ENCODE results near the gene NCOA3. TPM values are rescaled to one million over a fixed set of nuclear protein-coding genes. Genes with fewer than 3 reads are reported as not detected.
A peak's percentile ranks its signal among the peaks of the same experiment; 100 is the strongest.

Gene NCOA3
- total RNA-seq, 3 donors from 2014 or later: 22.8 to 28.8 (median 24.7) TPM

DNA sequence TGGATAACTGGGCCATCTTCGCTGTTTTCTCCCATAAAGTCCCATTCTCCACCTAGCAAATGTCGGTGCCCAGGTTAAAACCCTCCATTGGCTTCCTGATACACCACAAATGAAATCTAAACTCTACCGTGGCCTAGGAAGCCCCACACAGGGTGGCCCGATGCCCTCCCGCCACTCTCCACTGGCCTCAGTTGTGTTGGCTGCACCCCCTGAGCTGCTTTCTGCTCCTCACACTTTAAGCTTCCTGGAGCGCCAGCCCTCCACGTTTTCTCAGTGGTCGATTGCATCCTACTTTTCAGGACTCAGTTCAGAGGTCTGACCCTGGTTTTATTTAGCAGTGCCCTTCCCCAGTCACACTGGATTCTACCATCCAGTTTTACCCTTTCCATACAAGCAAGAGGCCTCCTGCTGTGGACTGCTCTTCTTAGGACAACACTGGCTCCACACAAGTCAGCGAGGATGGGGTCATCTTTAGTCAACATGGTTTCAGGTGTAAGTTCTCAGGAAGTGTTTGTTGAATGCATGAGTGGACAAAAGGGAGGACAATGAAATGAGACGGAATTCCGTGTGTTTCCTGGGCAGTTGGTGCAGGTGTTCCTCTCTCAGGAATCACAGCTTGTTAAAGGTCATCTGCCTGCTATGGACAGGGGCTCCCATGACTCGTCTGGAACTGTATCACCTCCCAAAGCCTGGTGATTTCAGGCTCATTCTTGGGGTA lies 159.5 kb downstream of the NCOA3 start:
- H3K36me3 ChIP-seq (ENCODE audit: low read depth): no peaks in the 10 kb centered on the region
- no peak for DNase-seq
- no peak overlapping the region for H3K4me3 ChIP-seq
- intact Hi-C loops (cut with DNase I, micrococcal nuclease): loop anchor here in 1 of 2 donors (5.0 to 10.0 kb wide), 2 partner anchors 124 to 961 kb away; partner anchors contain the start of gene SULF2
- no peaks in the 10 kb centered on the region for H3K9me3 ChIP-seq
- TF ChIP-seq, protein P1, sequence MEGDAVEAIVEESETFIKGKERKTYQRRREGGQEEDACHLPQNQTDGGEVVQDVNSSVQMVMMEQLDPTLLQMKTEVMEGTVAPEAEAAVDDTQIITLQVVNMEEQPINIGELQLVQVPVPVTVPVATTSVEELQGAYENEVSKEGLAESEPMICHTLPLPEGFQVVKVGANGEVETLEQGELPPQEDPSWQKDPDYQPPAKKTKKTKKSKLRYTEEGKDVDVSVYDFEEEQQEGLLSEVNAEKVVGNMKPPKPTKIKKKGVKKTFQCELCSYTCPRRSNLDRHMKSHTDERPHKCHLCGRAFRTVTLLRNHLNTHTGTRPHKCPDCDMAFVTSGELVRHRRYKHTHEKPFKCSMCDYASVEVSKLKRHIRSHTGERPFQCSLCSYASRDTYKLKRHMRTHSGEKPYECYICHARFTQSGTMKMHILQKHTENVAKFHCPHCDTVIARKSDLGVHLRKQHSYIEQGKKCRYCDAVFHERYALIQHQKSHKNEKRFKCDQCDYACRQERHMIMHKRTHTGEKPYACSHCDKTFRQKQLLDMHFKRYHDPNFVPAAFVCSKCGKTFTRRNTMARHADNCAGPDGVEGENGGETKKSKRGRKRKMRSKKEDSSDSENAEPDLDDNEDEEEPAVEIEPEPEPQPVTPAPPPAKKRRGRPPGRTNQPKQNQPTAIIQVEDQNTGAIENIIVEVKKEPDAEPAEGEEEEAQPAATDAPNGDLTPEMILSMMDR (IDR thresholded peaks at IDR 0.05): no peak
- no peaks in the 10 kb centered on the region for H3K4me1 ChIP-seq (ENCODE audit: low read depth)
- no peak for ATAC-seq

- DNase-seq (no peak), ATAC-seq (no peak)
- intact Hi-C loops (cut with DNase I, micrococcal nuclease): loop anchor here in 1 of 2 donors (5.0 to 10.0 kb wide), 2 partner anchors 123 to 961 kb away; partner anchors contain the start of gene SULF2
- H3K36me3 ChIP-seq (ENCODE audit: low read depth): no peaks in the 10 kb centered on the region
- TF ChIP-seq, protein P1 (IDR thresholded peaks at IDR 0.05): no peak
- H3K9me3 ChIP-seq: no peaks in the 10 kb centered on the region
- H3K4me3 ChIP-seq: no peak overlapping the region
- no peaks in the 10 kb centered on the region for H3K4me1 ChIP-seq (ENCODE audit: low read depth)
Observed at GRCh38 chr20:47661714-47662113, 160.0 kb downstream of the NCOA3 start.

GRCh38 chr20:47662483-47663353 lies 161.0 kb downstream of the NCOA3 start:
- intact Hi-C loops (cut with DNase I, micrococcal nuclease): loop anchor here in 1 of 2 donors (5.0 to 10.0 kb wide), 2 partner anchors 122 to 960 kb away; partner anchors contain the start of gene SULF2
- H3K36me3 ChIP-seq (ENCODE audit: low read depth): no peaks in the 10 kb centered on the region
- TF ChIP-seq, protein P1 (IDR thresholded peaks at IDR 0.05): no peak

DNA sequence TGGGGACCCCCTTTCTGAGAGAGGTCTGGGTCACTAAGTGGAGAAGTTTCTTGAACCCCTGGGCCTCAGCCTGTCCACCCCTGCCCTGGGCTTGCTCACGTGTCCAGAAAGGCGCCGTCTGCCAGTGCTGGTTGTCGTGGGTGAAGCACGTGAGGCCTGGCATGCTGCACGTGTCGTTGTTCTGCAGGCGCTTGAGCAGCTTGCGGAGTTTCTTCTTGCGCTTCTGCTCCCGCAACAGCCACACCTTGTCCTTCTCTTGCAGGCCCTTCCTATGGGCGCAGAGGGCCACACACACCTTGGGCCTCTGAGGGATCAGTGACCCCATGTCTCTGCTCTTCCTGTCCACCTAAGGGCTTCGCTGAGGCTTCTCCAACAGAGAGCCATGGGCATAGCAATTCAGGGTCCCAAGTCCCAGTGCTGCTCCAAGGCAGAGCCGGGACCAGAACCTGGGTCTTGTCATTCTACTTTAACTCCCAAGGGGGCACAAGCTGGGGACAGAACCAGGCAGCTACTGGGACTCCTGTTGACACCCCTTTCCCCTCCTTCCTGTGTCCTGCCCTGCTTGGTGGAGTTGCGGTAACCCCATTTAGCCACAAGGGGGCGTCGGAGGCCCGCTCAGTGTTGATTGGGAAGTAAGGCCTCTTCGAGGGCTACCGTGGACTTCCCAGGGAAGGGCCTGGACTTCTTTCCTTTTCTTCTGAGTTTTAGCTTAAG lies 161.8 kb downstream of the NCOA3 start:
- no peaks in the 10 kb centered on the region for H3K36me3 ChIP-seq (ENCODE audit: low read depth)
- intact Hi-C loops (cut with DNase I, micrococcal nuclease): loop anchor here in 1 of 2 donors (5.0 to 10.0 kb wide), 2 partner anchors 121 to 959 kb away; partner anchors contain the start of gene SULF2
- peak; percentile 75 to 85 (median 78) for DNase-seq

More at GRCh38 chr20:47662483-47663353, 161.0 kb downstream of the NCOA3 start:
- ATAC-seq: no peak
- no peaks in the 10 kb centered on the region for H3K9me3 ChIP-seq
- H3K4me3 ChIP-seq: no peak overlapping the region
- DNase-seq: no peak
- H3K4me1 ChIP-seq (ENCODE audit: low read depth): no peaks in the 10 kb centered on the region

More for the DNA sequence above, 161.8 kb downstream of the NCOA3 start:
- TF ChIP-seq, protein P1 (IDR thresholded peaks at IDR 0.05): peak; percentile 95
- no peaks in the 10 kb centered on the region for H3K9me3 ChIP-seq
- no peaks in the 10 kb centered on the region for H3K4me1 ChIP-seq (ENCODE audit: low read depth)
- ATAC-seq: peak; percentile 91
- no peak overlapping the region for H3K4me3 ChIP-seq

Measured in mucosa of descending colon (tissue), 3 donors.